NCI-H1092 (cell line): ENCODE measurements around the gene NAB1.
"Not testable (repeated sequence)": the region's sequence is repeated elsewhere in the genome, so short reads cannot be mapped to it uniquely, and the experiment has no call there.

ENCODE experiments used
- DNase-seq: peaks from one replicate; lab custom pipeline; 2025; lab: John Stamatoyannopoulos, UW

Gene NAB1

DNA sequence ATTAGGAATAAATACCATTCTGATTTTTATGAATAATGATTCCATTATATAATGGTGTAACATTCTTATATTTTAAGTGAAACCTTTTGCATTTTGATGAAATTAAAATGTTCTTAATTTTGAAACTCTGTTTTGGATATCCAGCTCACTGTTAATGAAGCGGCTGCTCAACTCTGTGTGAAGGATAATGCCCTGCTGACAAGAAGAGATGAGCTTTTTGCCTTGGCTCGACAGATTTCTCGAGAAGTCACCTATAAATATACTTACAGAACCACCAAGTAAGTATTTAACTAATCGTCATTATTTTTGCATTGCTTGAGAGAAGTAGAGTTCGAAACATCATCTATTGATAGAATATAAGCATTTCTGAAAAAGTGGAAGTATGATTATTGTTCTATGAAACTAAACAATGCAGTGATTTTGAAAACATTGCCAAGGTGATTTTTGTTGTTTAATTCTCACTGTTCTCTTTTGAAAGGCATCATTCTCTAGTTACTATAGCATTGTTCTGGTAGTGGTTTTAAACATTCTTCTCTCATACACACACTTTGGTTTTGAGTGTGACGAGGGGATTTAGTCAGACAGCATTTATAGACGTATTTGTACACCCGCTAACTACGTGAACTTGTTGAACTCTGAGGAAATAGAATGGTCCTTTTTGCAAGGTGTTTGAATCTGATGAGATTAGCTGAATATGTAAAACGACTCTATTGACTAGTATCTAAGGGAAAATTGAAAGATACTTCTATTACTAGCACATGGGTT lies 21.5 kb downstream of the NAB1 start:
- no peak for DNase-seq

DNA sequence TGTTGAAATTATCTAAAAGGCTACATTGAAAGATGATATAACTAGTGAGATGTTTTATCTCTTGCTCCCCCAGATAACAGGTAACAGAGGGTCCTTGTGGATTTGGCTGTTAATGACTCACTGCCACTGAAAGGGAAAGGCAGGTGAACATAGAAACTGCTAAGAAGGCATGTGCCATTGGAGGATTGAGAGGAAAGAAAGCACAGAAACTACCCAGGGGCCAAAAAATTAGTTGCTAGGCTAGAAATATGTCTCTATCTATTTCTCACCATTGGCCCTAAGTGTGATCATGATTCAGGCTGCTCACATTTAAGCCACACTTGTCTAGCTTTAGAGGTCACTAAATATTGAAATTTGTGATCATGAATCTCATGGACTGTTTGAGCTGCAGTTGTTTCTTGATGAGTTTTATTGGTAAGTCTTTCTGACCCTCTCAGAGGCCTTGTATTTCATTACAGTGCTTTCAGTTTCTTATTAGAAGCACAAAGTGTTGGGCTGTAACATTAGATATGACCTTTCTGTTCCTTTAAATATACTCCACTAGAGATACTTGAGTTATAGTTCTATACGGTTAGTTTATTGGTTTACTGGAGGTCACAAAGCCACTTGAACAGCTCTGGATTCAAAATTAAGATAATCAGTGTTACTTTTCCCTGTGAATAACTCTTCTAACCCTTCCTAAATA lies 26.2 kb downstream of the NAB1 start:
- no peak for DNase-seq

DNA sequence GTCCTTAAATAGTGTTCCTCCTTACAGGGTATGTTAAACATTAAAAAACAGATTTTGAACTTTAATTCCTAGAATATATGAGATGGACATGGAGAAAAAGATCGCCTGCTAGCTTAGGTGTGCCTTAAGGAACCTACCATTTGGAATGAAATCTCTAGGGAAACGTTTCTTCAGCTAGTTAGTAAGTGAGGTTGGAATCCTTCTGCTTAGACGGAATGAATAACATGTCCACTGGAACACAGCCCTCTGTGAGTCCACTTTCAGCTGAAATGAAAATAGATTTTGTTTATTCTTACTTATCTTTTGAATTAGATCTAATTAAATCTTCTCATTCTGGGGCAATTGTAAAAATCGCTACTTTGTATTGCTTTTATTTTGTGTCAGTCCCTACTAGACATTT lies 28.4 kb downstream of the NAB1 start:
- no peak for DNase-seq

DNA sequence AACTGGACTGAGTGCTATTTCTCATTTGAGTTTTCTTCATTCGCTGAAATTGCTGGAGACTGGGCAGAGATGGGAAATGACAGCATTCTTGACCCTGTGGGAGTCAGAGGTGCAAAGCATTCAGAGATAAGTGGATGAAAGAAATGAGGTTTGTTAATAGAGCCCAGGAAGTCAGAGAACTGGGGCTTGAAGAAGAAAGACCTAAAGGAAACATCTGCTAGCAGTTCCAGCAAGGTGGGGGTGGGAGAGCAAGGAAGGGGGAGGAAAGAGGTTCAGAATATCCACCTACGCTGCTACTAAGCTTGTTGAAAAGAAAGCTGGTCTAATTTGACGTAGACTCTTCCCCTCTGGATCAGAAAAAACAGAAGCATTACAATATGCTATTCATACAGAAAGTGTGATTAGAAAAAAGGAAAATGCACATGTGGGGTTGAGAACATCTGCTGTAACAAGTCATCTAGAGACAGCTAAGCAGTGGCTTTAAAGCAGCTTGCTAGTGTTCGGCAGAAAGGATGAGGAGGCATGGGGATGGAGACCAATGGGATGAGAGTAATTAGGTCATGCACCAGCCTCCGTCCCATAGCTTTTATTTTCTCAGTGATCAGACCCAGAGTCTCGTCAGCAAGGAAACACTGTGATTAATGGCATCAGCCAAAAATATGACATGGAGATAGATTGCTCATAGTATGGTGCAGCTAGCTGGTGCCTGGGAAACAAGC lies 29.7 kb downstream of the NAB1 start:
- DNase-seq: no peak

DNA sequence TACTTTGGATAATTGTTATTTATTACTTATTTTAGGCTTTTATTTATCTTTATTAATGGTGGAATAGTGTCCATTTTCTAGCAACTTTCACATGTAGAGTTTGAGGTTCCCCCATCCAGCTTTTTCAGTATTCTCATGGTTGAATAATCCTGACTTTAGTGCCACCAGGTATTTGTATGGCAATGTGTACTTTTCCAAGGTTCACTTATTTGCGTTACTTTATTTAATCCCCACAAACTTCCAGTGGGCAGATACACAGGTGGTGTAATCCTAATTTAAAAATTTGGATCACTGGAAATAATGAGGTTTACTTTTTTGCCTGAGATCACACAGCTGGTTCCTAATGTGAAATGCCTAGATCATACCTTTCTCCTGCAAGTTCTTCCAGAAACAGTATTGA lies 30.5 kb downstream of the NAB1 start:
- DNase-seq: no peak

DNA sequence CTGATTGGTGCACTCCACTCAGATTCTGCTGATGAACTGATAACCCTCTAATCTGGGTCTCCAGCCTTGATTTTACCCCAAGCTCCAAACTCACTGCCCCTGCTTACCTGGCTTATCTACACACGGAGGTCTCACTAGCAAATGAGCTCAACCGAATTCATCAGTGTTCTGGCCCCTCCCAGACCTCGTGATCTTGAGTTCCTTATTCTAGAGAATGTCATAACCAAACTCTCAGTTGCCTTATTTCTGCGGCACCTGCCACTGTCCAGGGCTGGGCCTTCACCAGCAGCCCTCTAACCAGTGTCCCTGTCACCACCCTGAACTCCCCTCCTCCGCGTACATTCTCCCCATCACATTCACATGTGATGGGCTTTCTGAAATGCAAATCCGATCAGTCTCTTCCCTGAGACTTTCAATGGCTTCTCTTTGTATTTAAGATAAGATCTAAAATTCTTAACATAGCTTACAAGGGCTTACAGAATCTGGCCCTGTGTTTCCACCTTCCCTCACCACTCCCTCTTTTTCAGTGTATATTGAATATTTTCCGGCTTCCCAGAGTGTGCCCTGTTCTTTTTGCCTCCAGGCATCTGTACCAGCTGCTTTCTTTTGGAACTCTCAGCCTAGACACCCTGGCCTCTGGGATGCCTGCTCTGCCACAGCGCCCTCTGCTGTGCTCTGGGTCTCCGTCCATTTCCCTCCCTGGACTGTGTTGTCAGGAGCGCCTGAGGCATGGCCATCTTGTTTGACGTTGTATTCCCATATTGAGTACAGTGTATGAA lies 31.1 kb downstream of the NAB1 start:
- DNase-seq: peak; percentile 3

DNA sequence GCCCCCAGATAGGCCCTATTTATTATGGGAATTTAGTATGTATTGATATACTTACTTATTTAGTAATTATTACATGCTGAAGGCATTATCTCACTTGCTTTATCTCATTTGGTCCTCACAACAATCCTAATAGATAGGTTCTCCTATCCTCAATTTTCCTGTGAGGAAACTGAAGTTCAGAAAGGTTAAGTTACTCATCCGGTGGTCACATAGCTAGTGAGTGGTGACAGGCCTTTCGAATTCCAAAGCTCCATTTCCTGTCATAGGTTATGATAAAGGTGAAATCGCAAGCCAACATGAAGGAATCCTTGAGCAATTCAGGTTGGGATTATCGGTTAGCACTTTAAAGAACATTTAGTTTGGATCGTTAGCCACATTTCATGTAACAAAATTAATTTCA lies 33.3 kb downstream of the NAB1 start:
- DNase-seq: no peak

DNA sequence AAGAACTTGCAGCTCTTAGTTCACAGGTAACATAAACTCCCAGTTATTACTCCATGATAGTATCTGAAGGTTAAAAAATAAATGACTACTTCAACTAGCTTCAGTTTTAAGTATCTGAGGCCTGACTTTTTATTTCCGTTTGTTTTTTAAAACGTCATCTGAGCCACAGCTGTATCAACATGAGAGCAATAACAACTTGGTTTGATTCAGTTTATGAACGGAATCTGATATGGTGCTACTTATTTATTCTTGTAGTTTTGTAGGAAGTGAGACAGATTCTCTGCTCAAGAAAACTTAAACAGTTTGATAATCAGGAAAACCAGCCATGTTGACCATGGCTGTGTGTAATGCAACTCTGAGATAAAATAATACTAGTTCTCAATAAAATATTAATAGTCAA lies 34.9 kb downstream of the NAB1 start:
- DNase-seq: no peak

DNA sequence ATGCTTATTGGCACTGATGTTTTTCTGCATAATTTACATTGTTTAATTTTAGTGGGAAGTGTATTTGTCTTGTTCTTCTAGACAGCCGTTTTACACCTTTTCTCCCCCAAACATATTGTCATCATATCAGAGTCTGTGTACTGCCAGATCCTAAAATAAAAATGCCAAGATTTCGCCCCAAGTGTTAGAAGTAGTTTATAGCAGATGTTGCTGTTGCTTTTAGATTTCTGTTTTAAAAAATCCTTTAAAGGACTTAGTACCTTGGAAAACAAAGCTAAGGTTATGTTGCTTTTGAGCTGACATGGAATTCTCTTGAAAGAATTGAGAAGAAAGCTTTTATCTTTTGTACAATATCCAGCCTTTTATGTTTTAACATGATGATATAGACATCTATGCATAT lies 36.0 kb downstream of the NAB1 start:
- no peak for DNase-seq

DNA sequence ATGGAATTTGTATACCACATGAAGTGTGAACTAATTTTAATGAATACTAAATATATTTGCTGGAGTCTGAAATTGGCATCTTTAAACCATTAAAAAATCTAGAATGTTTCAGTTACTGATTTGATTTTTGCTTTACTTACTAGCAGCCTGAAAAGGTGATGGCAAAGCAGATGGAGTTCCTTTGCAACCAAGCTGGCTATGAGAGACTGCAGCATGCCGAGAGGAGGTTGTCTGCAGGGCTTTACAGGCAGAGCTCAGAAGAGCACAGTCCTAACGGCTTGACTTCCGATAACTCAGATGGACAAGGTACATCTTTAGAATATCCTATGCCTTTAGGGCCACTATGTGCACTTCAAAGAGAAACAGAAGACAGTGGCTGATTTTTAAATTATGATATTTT lies 36.5 kb downstream of the NAB1 start:
- DNase-seq: no peak

DNA sequence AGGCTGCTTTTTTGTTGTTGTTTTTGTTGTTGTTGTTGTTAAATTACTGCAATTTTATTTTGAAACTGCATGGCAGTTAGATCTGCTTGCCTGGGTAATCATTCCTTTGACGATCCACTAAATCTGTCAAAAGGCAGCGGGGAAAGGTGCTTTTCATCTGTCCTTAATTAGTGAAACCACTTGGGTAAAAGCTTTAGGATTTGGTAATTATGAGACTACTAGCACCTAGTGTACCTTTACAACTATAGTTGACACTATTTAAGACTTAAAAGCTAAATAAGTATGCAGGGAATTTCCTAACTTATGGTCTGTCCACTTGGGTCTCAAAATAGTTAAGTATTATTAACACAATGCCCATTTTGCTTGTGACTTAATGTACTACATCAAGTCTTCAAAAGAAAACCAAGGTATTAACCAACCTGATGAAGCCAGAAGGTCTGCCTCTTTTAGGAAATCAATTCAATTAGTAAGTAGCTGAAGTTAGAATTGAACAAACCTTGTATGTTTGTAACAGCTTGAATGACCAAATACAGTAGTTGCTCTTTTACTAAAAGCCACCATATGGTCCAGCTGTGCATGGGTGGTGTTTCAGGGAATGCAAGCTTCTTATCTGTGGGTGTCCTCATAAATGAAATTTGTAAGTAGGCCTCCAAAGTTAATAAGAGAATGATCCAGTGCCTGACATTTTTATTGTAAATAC lies 44.8 kb downstream of the NAB1 start:
- no peak for DNase-seq

DNA sequence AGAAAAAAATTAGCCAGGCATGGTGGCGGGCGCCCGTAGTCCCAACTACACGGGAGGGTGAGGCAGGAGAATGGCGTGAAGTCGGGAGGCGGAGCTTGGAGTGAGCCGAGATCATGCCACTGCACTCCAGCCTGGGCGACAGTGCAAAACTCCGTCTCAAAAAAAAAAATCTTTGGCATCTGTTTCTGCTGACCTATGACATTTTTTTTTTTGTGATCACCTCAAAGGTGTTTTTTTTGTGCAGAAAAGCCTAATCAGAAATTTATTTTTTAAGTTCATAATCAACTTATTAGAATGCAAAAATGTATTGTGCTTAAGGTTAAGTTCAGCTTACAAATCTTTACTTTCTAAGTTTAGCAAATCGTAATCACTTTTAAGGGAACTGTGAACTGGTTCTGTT lies 45.6 kb downstream of the NAB1 start:
- DNase-seq: no peak

DNA sequence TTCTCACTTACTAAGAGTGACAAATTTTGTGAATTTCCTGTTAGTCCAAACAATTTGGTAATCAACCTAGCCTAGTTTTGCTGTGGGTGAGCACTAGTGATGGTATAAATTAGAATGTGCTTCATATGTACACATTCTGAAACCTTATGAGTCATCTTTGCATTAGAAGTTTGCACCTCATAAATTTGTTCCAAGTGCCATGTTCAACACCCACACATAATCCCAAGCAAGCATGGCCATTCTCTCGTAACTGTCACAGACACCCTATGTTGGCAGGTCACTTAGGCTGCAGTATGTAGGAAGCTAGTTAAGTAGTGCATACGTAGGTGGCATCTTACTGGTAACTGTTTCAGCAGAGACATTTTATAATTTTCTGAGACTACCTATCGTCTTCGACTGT lies 46.9 kb downstream of the NAB1 start:
- DNase-seq: no peak

DNA sequence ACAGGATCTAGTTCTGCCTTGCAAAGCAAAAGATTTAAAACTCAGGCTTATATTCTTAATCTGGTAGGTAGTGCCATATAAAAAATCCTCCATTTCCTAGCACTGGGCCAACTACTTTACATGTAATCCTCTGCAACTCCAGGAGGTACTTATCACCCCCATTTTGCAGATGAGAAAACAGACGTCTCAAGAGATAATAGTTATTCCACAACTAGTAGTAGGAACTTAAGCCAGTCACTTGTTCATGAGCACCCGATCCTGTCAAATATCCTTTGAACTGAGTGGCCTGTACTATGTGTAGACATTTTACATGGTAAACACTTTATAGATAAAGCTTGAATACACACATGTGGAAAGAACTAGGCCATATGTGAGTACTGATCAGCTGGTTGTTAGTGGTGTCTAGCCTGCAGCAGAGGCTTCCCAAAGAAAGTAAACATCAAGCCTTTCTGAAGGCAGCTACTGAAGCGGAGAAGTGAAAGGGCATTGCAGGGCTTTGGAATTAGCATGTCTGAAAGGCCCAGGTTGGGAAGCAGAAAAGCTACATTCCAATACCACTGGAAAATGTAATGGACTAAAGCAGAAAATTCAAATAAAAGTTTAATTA lies 48.0 kb downstream of the NAB1 start:
- no peak for DNase-seq

DNA sequence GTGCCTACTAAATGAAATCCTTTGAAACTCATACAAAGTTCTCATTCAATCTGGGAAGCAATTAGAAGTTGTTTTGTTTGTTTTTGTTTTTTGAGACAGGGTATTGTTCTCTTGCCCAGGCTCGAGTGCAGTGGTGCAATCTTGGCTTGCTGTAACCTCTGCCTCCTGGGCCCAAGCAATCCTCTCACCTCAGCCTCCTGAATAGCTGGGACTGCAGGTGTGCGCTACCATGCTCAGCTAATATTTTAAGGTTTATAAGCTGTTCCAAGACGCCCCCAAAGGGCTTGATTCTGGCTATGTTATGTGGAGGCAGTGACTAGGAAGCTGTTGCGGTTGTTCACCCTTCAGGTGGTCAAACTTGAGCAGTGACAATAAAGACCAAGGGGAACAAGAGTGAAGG lies 48.5 kb downstream of the NAB1 start:
- no peak for DNase-seq

DNA sequence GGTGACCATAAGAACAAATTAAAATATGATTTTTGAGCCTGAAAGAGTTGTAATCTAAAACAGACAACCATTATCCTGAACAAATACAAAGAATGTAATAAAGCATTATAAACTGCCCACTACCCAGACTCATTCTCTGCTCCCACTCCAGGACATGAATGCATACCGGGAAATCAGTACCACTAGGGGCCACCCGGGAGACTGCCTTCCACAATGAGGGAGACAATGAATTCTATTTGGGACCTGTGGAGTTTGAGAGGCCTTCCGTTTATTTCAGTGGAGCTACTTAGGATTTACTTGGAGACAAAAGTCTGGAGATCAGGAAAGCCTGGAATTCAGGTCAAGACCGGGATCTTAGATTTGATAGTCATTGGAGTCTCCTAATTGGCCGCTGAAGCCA lies 50.0 kb downstream of the NAB1 start:
- no peak for DNase-seq

DNA sequence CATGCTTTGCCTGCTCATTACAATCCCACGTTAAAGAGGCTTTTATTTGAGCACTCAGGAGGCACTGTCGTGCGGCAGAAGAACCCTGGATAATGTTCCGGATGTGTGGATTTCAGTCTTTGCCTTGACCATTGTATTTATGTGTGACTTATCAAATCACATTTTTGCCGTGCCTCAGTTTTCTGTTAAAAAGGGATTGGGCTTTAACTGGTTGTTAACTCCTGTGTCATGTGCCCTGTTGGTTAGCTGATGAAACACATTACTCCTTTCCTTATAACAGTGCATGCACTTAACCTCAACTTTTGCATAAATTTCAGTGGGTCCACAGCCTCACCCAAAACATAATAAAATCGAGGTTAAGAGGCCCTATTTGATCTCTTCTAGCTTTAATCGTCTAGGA lies 52.7 kb downstream of the NAB1 start:
- no peak for DNase-seq

DNA sequence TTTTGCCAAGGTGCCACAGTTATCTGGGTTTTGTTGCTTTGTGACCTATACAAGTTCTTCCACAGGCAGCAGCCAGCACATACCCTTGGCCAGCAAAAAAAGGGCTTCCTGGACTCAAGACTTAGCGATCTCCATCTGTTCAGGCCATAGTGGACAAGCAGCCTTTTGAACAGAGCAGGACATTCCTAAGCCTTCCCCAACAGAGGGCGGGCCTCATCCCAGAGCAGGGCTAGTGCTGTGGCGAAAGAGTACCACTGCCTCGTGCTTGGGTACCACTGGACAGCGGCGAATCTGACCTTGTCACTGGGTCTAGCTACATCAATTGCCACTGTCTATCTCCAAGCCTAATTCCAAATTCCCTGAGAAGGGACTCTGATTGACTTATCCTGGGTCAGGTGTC lies 56.4 kb downstream of the NAB1 start:
- no peak for DNase-seq

DNA sequence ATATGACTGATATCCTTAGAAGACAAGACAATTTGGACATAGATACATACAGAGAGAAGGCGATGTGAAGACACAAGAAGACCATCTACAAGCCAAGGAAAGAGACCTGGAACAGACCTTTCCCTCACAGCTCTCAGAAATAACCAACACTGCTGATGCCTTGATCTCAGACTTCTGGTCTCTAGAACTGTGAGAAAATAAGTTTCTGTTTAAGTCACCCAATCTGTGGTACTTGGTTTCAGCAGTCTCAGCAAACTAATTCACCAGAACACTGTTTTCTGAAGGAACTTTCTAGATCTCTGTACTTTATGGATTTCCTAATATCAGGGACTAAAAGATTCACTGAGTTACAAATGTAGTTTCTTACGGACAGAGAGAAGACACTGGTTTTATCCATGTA lies 58.8 kb downstream of the NAB1 start:
- no peak for DNase-seq

DNA sequence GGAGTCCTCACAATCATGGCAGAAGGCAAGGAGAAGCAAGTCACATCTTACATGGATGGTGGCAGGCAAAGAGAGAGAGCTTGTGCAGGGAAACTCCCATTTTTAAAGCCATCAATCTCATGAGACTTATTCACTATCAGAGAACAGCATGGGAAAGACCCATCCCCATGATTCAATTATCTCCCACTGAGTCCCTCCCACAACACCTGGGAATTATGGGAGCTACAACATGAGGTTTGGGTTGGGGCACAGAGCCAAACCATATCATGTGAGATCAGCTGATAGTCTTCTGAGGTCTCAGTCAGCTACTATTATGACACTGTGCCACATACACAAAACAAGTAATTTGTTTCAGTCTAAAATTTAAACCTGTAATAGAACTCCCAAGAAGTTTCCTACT lies 59.8 kb downstream of the NAB1 start:
- DNase-seq: not testable (repeated sequence)

DNA sequence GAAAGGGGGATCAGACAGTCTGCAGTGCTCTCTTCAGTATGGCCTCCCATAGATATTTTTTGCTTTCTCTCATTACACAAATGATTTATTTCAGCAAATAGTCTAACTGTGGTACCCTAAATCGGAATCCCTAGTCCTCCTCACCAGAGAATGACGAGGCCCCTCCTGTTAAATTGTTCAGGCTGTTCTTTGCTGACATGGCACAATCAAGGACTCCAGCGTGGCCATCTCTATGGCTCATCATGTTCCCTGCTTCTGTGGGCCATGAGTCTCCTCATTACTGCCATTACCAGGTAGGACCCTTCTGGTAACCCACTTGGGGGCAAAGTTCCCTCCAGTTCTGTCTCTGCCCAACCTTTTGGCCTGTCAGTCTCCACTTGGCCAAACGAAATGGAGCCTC lies 62.2 kb downstream of the NAB1 start:
- no peak for DNase-seq
